Panc1 (cell line): ENCODE measurements around the gene CAST.

Experiments used
- POLR2AphosphoS5 ChIP-seq: IDR thresholded peaks from 2 replicates; pipeline ENCODE4 v1.6.1; 2012; ENCODE audit warnings: mild to moderate bottlenecking, low read depth, low read length, moderate library complexity
- TCF7L2 ChIP-seq: IDR thresholded peaks from 2 replicates; pipeline ENCODE4 v1.6.1; 2011; ENCODE audit warnings: mild to moderate bottlenecking, low read depth, low read length, inconsistent platforms
- TF ChIP-seq, protein P1 (sequence below): fragments of 450-650 bp; IDR thresholded peaks from 2 replicates; pipeline ENCODE4 v1.5.1; 2017; ENCODE audit warnings: mild to moderate bottlenecking
- TF ChIP-seq, protein P2 (sequence below), 2 experiments: IDR thresholded peaks; 2 replicates each; pipeline ENCODE4 v1.6.1; 2011 to 2012; ENCODE audit warnings: low read depth in 2 of 2, control low read depth in 1 of 2, low read length in 1 of 2, mild to moderate bottlenecking in 1 of 2, moderate library complexity in 1 of 2; ENCODE audit not compliant: insufficient read depth in 1 of 2

DNA sequence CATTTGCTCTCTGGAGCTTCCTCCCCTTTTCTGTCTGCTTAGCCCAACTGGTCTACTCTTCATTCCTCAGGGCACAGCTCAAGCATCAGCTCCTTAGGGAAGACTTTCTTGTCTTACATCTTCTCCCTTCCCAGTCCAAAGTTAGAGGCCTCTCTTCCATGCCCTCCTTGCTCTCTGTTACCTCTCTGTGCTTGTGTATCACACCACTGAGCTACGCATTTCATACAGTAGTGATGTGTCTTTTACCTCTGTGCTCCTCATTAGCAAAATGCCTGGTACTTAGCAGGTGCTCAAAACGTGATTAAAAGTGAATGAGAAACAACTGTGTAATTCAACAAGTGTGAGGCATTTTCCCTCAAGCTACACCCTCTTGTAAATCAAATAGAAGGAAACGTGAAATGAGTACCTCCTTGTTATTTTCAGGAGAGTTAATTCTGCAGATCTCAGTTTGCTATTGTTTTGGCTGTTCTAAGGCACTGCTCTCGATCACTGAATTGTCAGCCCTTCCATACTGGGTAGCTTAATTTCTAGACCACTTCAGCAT is 106.6 kb downstream of the CAST start:
- TF ChIP-seq, protein P1, sequence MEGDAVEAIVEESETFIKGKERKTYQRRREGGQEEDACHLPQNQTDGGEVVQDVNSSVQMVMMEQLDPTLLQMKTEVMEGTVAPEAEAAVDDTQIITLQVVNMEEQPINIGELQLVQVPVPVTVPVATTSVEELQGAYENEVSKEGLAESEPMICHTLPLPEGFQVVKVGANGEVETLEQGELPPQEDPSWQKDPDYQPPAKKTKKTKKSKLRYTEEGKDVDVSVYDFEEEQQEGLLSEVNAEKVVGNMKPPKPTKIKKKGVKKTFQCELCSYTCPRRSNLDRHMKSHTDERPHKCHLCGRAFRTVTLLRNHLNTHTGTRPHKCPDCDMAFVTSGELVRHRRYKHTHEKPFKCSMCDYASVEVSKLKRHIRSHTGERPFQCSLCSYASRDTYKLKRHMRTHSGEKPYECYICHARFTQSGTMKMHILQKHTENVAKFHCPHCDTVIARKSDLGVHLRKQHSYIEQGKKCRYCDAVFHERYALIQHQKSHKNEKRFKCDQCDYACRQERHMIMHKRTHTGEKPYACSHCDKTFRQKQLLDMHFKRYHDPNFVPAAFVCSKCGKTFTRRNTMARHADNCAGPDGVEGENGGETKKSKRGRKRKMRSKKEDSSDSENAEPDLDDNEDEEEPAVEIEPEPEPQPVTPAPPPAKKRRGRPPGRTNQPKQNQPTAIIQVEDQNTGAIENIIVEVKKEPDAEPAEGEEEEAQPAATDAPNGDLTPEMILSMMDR = no peak
- TF ChIP-seq TCF7L2 (no peak), POLR2AphosphoS5 (no peak)
- TF ChIP-seq, protein P2, sequence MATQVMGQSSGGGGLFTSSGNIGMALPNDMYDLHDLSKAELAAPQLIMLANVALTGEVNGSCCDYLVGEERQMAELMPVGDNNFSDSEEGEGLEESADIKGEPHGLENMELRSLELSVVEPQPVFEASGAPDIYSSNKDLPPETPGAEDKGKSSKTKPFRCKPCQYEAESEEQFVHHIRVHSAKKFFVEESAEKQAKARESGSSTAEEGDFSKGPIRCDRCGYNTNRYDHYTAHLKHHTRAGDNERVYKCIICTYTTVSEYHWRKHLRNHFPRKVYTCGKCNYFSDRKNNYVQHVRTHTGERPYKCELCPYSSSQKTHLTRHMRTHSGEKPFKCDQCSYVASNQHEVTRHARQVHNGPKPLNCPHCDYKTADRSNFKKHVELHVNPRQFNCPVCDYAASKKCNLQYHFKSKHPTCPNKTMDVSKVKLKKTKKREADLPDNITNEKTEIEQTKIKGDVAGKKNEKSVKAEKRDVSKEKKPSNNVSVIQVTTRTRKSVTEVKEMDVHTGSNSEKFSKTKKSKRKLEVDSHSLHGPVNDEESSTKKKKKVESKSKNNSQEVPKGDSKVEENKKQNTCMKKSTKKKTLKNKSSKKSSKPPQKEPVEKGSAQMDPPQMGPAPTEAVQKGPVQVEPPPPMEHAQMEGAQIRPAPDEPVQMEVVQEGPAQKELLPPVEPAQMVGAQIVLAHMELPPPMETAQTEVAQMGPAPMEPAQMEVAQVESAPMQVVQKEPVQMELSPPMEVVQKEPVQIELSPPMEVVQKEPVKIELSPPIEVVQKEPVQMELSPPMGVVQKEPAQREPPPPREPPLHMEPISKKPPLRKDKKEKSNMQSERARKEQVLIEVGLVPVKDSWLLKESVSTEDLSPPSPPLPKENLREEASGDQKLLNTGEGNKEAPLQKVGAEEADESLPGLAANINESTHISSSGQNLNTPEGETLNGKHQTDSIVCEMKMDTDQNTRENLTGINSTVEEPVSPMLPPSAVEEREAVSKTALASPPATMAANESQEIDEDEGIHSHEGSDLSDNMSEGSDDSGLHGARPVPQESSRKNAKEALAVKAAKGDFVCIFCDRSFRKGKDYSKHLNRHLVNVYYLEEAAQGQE (IDR thresholded peaks at IDR 0.05; ENCODE audit: insufficient read depth in 1 of 2, low read depth in 2 of 2, low read length in 1 of 2) = no peak
